Transverse colon (tissue), 4 donors: ENCODE data around the gene PFKFB4.

Experiments used
- CTCF ChIP-seq, 5 experiments: fragments of 200-600 bp in 3 of 5; fragments of 450-650 bp in 2 of 5; sonication (generic) in 3 of 5; IDR thresholded peaks; 1 replicate in 2 of 5; 2 replicates in 3 of 5; pipeline ENCODE4 v1.5.1; 2016 to 2017; ENCODE audit warnings: antibody characterized with exemption in 5 of 5, inconsistent platforms in 3 of 5, mild to moderate bottlenecking in 2 of 5, moderate library complexity in 1 of 5
- POLR2A ChIP-seq: fragments of 450-650 bp; IDR thresholded peaks from one replicate; pipeline ENCODE4 v1.6.1; 2016; ENCODE audit warnings: antibody characterized with exemption, mild to moderate bottlenecking, moderate library complexity
- POLR2AphosphoS5 ChIP-seq, 3 donors: sonication (generic); formaldehyde crosslinking; IDR thresholded peaks; one replicate each; pipeline ENCODE4 v1.6.1; 2016; ENCODE audit warnings: antibody characterized with exemption in 3 of 3

- TF ChIP-seq CTCF (IDR thresholded peaks at IDR 0.05) (no peak), POLR2A (no peak), POLR2AphosphoS5 (IDR thresholded peaks at IDR 0.05) (no peak)
Observed at GRCh38 chr3:48594417-48595049, 37.9 kb upstream of the PFKFB4 start.
